Adipocyte (in vitro differentiated cells): ENCODE data around the gene PSMA5.
A peak's percentile ranks its signal among the peaks of the same experiment; 100 is the strongest.
"Not testable (repeated sequence)": the region's sequence is repeated elsewhere in the genome, so short reads cannot be mapped to it uniquely, and the experiment has no call there.

Source experiments
- DNase-seq: peaks from one replicate; pipeline ENCODE4 v3.0.0-alpha.2; 2015; ENCODE audit warnings: low read depth
- H3K27me3 ChIP-seq: replicated peaks from 2 replicates; pipeline ENCODE4 v1.7.0; 2013; ENCODE audit warnings: mild to moderate bottlenecking, low read length, moderate library complexity; ENCODE audit not compliant: control insufficient read depth, insufficient read depth
- H3K36me3 ChIP-seq: 2 replicates; pipeline ENCODE4 v1.7.0; 2013; ENCODE audit warnings: low read length, mild to moderate bottlenecking, moderate library complexity; ENCODE audit not compliant: control insufficient read depth, insufficient read depth, severe bottlenecking
- H3K4me1 ChIP-seq: 2 replicates; pipeline ENCODE4 v1.7.0; 2013; ENCODE audit warnings: mild to moderate bottlenecking, low read length, moderate library complexity; ENCODE audit not compliant: control insufficient read depth, insufficient read depth
- H3K4me3 ChIP-seq: 2 replicates; pipeline ENCODE4 v1.7.0; 2013; ENCODE audit warnings: mild to moderate bottlenecking, low read length, moderate library complexity
- H3K9ac ChIP-seq: 2 replicates; pipeline ENCODE4 v1.7.0; 2013; ENCODE audit warnings: mild to moderate bottlenecking, low read length, moderate library complexity
- H3K9me3 ChIP-seq: 2 replicates; pipeline ENCODE4 v1.7.0; 2013; ENCODE audit warnings: mild to moderate bottlenecking, low read length, moderate library complexity; ENCODE audit not compliant: control insufficient read depth

The PSMA5 gene

DNA sequence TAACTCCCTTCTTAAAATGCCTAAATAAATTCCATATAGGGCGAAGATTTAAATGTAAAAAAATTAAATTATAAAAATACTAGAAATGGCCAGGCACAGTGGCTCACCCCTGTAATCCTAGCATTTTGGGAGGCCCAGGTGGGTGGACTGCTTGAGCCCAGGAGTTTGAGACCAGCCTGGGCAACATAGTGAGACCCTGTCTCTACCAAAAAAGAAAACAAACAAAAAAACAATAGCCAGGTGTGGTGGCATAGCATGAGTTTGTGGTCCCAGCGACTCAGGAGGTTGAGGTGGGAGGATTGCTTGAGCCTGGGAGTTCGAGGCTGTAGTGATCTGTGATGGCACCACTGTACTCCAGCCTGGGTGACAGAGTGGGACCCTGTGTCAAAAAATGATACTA is 46.3 kb downstream of the PSMA5 start:
- H3K27me3 ChIP-seq, result no peaks in the 10 kb centered on the region
- no peaks in the 10 kb centered on the region for H3K9me3 ChIP-seq
- H3K9ac ChIP-seq, result peak overlapping the region; percentile 64
- DNase-seq, result no peak
- peaks cover 84% of the 10 kb centered on the region for H3K4me1 ChIP-seq
- peaks cover 9% of the 10 kb centered on the region for H3K36me3 ChIP-seq
- no peak overlapping the region for H3K4me3 ChIP-seq

DNA sequence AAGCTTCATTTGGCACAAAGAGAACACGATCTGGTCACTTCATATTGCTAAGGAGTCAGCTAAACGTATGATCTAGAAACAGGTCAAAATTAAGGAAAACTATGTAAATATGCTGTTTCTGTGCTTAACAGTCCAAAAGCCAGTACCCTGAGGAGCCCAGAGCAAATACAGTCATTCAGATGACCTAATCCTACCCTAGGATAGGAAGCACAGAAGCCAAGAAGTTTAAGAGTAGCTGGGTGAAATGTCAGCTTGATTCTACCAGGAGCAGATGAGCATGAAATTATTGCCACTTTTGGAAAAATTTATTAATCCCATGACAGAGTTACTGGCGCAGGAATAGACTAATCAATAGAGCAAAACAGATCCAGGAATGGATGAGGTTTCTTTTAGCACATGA is 46.8 kb downstream of the PSMA5 start:
- Histone ChIP-seq H3K27me3 (no peaks in the 10 kb centered on the region), H3K36me3 (peaks cover 9% of the 10 kb centered on the region), H3K9ac (peak overlapping the region; percentile 64), H3K9me3 (no peaks in the 10 kb centered on the region), H3K4me1 (peaks cover 84% of the 10 kb centered on the region), H3K4me3 (no peak overlapping the region)
- peak; percentile 48 for DNase-seq

GRCh38 chr1:109377698-109378097 is 48.5 kb downstream of the PSMA5 start:
- H3K9ac ChIP-seq, result no peak overlapping the region
- no peak overlapping the region for H3K4me3 ChIP-seq
- H3K27me3 ChIP-seq, result no peaks in the 10 kb centered on the region
- peaks cover 77% of the 10 kb centered on the region for H3K4me1 ChIP-seq
- DNase-seq, result no peak
- H3K36me3 ChIP-seq, result peaks cover 9% of the 10 kb centered on the region
- no peaks in the 10 kb centered on the region for H3K9me3 ChIP-seq

GRCh38 chr1:109373696-109374095 is 52.6 kb downstream of the PSMA5 start:
- H3K4me1 ChIP-seq, result peaks cover 82% of the 10 kb centered on the region
- not testable (repeated sequence) for H3K9me3 ChIP-seq

GRCh38 chr1:109373126-109373525 is 53.1 kb downstream of the PSMA5 start:
- Histone ChIP-seq H3K4me3 (no peak overlapping the region), H3K9me3 (no peaks in the 10 kb centered on the region), H3K4me1 (peaks cover 83% of the 10 kb centered on the region), H3K9ac (peak overlapping the region; percentile 6), H3K36me3 (peaks cover 12% of the 10 kb centered on the region), H3K27me3 (no peaks in the 10 kb centered on the region)
- no peak for DNase-seq

More at GRCh38 chr1:109373696-109374095, 52.6 kb downstream of the PSMA5 start:
- not testable (repeated sequence) for H3K36me3 ChIP-seq, H3K27me3 ChIP-seq, DNase-seq, H3K4me3 ChIP-seq
- peak overlapping the region; percentile 6 for H3K9ac ChIP-seq

- DNase-seq, result no peak
These were observed 54.0 kb downstream of the PSMA5 start for GRCh38 chr1:109372281-109372680.

GRCh38 chr1:109371341-109371739 is 54.9 kb downstream of the PSMA5 start:
- no peaks in the 10 kb centered on the region for H3K9me3 ChIP-seq
- H3K4me1 ChIP-seq, result peaks cover 73% of the 10 kb centered on the region
- peak overlapping the region; percentile 85 for H3K9ac ChIP-seq
- H3K27me3 ChIP-seq, result no peaks in the 10 kb centered on the region
- H3K36me3 ChIP-seq, result peaks cover 21% of the 10 kb centered on the region
- DNase-seq, result peak; percentile 95
- peak overlapping the region; percentile 65 for H3K4me3 ChIP-seq

More at GRCh38 chr1:109372281-109372680, 54.0 kb downstream of the PSMA5 start:
- H3K36me3 ChIP-seq, result peaks cover 14% of the 10 kb centered on the region
- H3K4me1 ChIP-seq, result peaks cover 80% of the 10 kb centered on the region
- no peaks in the 10 kb centered on the region for H3K9me3 ChIP-seq
- H3K4me3 ChIP-seq, result no peak overlapping the region
- peak overlapping the region; percentile 85 for H3K9ac ChIP-seq
- no peaks in the 10 kb centered on the region for H3K27me3 ChIP-seq

DNA sequence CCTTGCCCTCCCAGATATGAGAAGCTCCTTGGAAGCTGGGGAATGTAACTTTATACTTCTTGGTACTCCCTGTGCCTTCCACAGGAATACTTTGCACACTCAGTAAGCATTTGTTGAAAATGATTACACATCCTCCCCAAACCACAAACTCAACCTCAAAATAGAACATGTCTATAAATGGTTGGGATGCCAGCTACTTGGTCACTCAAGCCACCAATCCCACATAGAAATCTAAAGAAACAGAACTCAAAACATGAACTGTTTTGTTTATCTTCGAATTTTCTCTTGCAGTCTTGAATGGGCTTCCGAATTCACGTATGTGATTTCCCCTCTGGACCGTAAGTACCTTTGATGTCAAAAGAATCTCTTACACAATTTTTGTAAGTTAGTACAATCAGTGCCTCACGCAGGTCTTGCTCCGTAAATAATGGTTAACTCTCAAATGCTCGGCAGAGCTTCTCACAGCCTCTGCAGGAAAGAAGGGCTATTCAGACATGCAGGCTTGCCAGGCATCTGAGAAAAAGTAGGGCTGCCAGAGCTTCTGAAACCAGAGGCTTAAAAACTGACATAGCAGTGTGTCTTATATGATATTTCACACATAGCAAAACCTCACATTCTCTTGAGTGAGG is 55.4 kb downstream of the PSMA5 start:
- peak; percentile 87 for DNase-seq

DNA sequence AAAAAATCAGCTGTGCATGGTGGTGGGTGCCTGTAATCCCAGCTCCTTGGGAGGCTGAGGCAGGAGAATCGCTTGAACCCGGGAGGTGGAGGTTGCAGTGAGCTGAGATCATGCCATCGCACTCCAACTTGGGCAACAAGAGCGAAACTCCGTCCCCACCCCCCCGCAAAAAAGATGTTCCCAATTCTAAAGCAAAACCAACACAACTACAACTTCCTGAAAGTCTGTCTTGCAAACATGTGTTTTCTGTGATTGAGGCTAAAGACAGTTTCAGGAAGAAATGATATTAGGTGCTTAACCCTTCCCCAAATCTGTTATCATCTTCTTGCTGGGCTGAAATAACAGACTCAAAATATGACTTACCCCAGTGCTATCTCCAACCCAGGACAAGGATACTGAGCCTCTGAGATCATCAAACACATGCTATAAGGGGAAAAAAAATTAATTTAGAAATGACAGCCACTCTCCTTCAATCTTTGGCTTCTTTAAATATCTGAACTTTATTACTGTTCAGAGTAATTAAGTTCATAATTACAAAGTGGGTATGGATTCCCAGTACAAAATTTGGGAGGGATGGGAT is 57.0 kb downstream of the PSMA5 start:
- no peaks in the 10 kb centered on the region for H3K9me3 ChIP-seq
- peaks cover 42% of the 10 kb centered on the region for H3K36me3 ChIP-seq
- H3K4me1 ChIP-seq, result peaks cover 72% of the 10 kb centered on the region
- peak overlapping the region; percentile 85 for H3K9ac ChIP-seq
- no peaks in the 10 kb centered on the region for H3K27me3 ChIP-seq
- no peak overlapping the region for H3K4me3 ChIP-seq
- DNase-seq, result peak; percentile 42

More for the DNA sequence above, 55.4 kb downstream of the PSMA5 start:
- Histone ChIP-seq H3K9ac (peak overlapping the region; percentile 85), H3K9me3 (no peaks in the 10 kb centered on the region), H3K4me3 (peak overlapping the region; percentile 65), H3K36me3 (peaks cover 27% of the 10 kb centered on the region), H3K27me3 (no peaks in the 10 kb centered on the region), H3K4me1 (peaks cover 72% of the 10 kb centered on the region)

DNA sequence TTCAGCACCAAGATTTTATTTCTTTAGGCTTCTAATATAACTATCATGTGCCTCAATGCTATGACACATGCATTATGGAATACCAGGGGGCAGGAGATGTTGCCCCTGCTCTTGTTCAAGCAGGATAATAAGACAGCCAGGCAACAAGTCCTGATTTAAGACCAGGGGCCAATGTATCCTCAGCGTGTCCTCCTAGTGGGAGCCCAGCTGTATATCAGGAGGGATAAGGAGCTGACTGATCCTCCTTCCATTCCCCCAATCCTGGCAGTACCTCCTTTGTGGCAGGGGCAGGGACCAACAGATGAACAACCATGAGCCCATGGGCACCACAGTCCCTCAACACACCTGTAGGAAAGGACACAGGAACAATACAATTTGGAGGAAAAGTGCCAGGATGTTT is 57.8 kb downstream of the PSMA5 start:
- Histone ChIP-seq H3K36me3 (peaks cover 50% of the 10 kb centered on the region), H3K4me3 (no peak overlapping the region), H3K9me3 (no peaks in the 10 kb centered on the region), H3K4me1 (peaks cover 69% of the 10 kb centered on the region), H3K9ac (peak overlapping the region; percentile 85), H3K27me3 (no peaks in the 10 kb centered on the region)
- DNase-seq, result no peak

- no peak overlapping the region for H3K9ac ChIP-seq
- no peaks in the 10 kb centered on the region for H3K9me3 ChIP-seq
- no peak for DNase-seq
- peaks cover 55% of the 10 kb centered on the region for H3K36me3 ChIP-seq
- H3K27me3 ChIP-seq, result no peaks in the 10 kb centered on the region
- H3K4me1 ChIP-seq, result peaks cover 62% of the 10 kb centered on the region
- H3K4me3 ChIP-seq, result no peak overlapping the region
These were observed 58.6 kb downstream of the PSMA5 start for GRCh38 chr1:109367626-109368025.
